ENCODE measurements around the gene PLB1.

PLB1 gene

GRCh38 chr2:28495551-28496250, at the start of gene PLB1:
PLB1 (plus strand) TSS chr2:28496060; CDS start chr2:28496115, 55 bp downstream.
- no peak for DNase-seq (ENCODE audit: low read depth in 2 of 2)

GRCh38 chr2:28446531-28446930, 49.3 kb upstream of the PLB1 start:
- DNase-seq (ENCODE audit: low read depth in 2 of 2), result no peak

- DNase-seq (ENCODE audit: low read depth in 2 of 2), result no peak
Observed at GRCh38 chr2:28447086-28447485, 48.8 kb upstream of the PLB1 start.

GRCh38 chr2:28447943-28448792, 47.7 kb upstream of the PLB1 start:
- DNase-seq (ENCODE audit: low read depth in 2 of 2), result no peak

- no peak for DNase-seq (ENCODE audit: low read depth in 2 of 2)
Observed at GRCh38 chr2:28448793-28449100, 47.1 kb upstream of the PLB1 start.

GRCh38 chr2:28449126-28449487, 46.8 kb upstream of the PLB1 start:
- DNase-seq (ENCODE audit: low read depth in 2 of 2), result no peak

- DNase-seq (ENCODE audit: low read depth in 2 of 2), result peak; percentile 76 to 85
Observed at GRCh38 chr2:28449488-28450395, 46.1 kb upstream of the PLB1 start.

GRCh38 chr2:28450901-28451565, 44.8 kb upstream of the PLB1 start:
- no peak for DNase-seq (ENCODE audit: low read depth in 2 of 2)

GRCh38 chr2:28451793-28452533, 43.9 kb upstream of the PLB1 start:
- DNase-seq (ENCODE audit: low read depth in 2 of 2), result no peak

GRCh38 chr2:28452534-28453081, 43.3 kb upstream of the PLB1 start:
- peak; percentile 70 to 84 for DNase-seq (ENCODE audit: low read depth in 2 of 2)

- no peak for DNase-seq (ENCODE audit: low read depth in 2 of 2)
Observed at GRCh38 chr2:28453396-28453795, 42.5 kb upstream of the PLB1 start.

GRCh38 chr2:28454016-28454930, 41.6 kb upstream of the PLB1 start:
- DNase-seq (ENCODE audit: low read depth in 2 of 2), result no peak

GRCh38 chr2:28457237-28457636, 38.6 kb upstream of the PLB1 start:
- DNase-seq (ENCODE audit: low read depth in 2 of 2), result no peak

- no peak for DNase-seq (ENCODE audit: low read depth in 2 of 2)
Observed at GRCh38 chr2:28461056-28461455, 34.8 kb upstream of the PLB1 start.

GRCh38 chr2:28462122-28462521, 33.7 kb upstream of the PLB1 start:
- DNase-seq (ENCODE audit: low read depth in 2 of 2), result no peak

GRCh38 chr2:28463211-28463816, 32.5 kb upstream of the PLB1 start:
- DNase-seq (ENCODE audit: low read depth in 2 of 2), result no peak

GRCh38 chr2:28463893-28464292, 32.0 kb upstream of the PLB1 start:
- no peak for DNase-seq (ENCODE audit: low read depth in 2 of 2)

- DNase-seq (ENCODE audit: low read depth in 2 of 2), result no peak
Observed at GRCh38 chr2:28465148-28465885, 30.5 kb upstream of the PLB1 start.

- no peak for DNase-seq (ENCODE audit: low read depth in 2 of 2)
Observed at GRCh38 chr2:28469304-28469703, 26.6 kb upstream of the PLB1 start.
